ENCODE measurements around the gene MGA. TPM values are rescaled to one million over a fixed set of nuclear protein-coding genes. Genes with fewer than 3 reads are reported as not detected.

MGA gene
- total and polyA plus RNA-seq, 2 experiments from 2014 or later = 42.6 to 58.9 TPM

MicroRNA genes within 50 kb of the gene (microRNA counts, 767-probe panel; counts per million panel counts)
- microRNA hsa-miR-626 = not detected

Small RNA genes within 50 kb of the gene (microRNA-seq; reads per million reads assigned to microRNA genes)
- gene MIR626 = not detected

Small RNA genes within 50 kb of the gene (small RNA-seq; reads per million reads assigned to genes)
- not detected for gene MIR626 (ENCODE audit: low replicate concordance)

Other genes with a start within 250 kb of the MGA start
- 34.3 and 38.1 TPM in 2 replicates for gene RTF1, start 243.3 kb upstream of the MGA start, total RNA-seq (2014; rRNA removed; shearing (Covaris generic))
- 296 and 298 TPM in 2 replicates for gene RTF1, start 243.3 kb upstream of the MGA start, polyA plus RNA-seq (2016; fragmentation: Nextera tagmentation; extraction: Ambion mirVana)
- 1.5 and 2.1 TPM in 2 replicates for gene ITPKA, start 166.5 kb upstream of the MGA start, total RNA-seq (2014; rRNA removed; shearing (Covaris generic))
- 0.35 and 0.55 TPM in 2 replicates for gene ITPKA, start 166.5 kb upstream of the MGA start, polyA plus RNA-seq (2016; fragmentation: Nextera tagmentation; extraction: Ambion mirVana)
- gene LTK, start 146.6 kb upstream of the MGA start, total RNA-seq (2014; rRNA removed; shearing (Covaris generic)) = 0.14 TPM in 1 of 2 replicates, not detected in the other
- 0.40 TPM in 1 of 2 replicates, not detected in the other for gene LTK, start 146.6 kb upstream of the MGA start, polyA plus RNA-seq (2016; fragmentation: Nextera tagmentation; extraction: Ambion mirVana)
- gene RPAP1, start 116.1 kb upstream of the MGA start, total RNA-seq (2014; rRNA removed; shearing (Covaris generic)) = 47.1 and 69.0 TPM in 2 replicates
- 40.1 and 42.3 TPM in 2 replicates for gene RPAP1, start 116.1 kb upstream of the MGA start, polyA plus RNA-seq (2016; fragmentation: Nextera tagmentation; extraction: Ambion mirVana)
- gene TYRO3, start 101.2 kb upstream of the MGA start, total RNA-seq (2014; rRNA removed; shearing (Covaris generic)) = 56.4 and 61.0 TPM in 2 replicates
- 32.1 and 32.6 TPM in 2 replicates for gene TYRO3, start 101.2 kb upstream of the MGA start, polyA plus RNA-seq (2016; fragmentation: Nextera tagmentation; extraction: Ambion mirVana)
- 8.9 and 10.2 TPM in 2 replicates for gene MAPKBP1, start 114.1 kb downstream of the MGA start, total RNA-seq (2014; rRNA removed; shearing (Covaris generic))
- gene MAPKBP1, start 114.1 kb downstream of the MGA start, polyA plus RNA-seq (2016; fragmentation: Nextera tagmentation; extraction: Ambion mirVana) = 1.9 and 2.7 TPM in 2 replicates
- gene JMJD7, start 167.7 kb downstream of the MGA start, total RNA-seq (2014; rRNA removed; shearing (Covaris generic)) = 8.5 and 13.8 TPM in 2 replicates
- gene JMJD7, start 167.7 kb downstream of the MGA start, polyA plus RNA-seq (2016; fragmentation: Nextera tagmentation; extraction: Ambion mirVana) = 8.2 and 9.2 TPM in 2 replicates
- 3.4 and 4.4 TPM in 2 replicates for gene PLA2G4B, start 178.4 kb downstream of the MGA start, total RNA-seq (2014; rRNA removed; shearing (Covaris generic))
- 9.5 and 9.6 TPM in 2 replicates for gene PLA2G4B, start 178.4 kb downstream of the MGA start, polyA plus RNA-seq (2016; fragmentation: Nextera tagmentation; extraction: Ambion mirVana)
- 1.0 and 1.1 TPM in 2 replicates for gene SPTBN5, start 233.6 kb downstream of the MGA start, total RNA-seq (2014; rRNA removed; shearing (Covaris generic))
- 0.31 and 0.57 TPM in 2 replicates for gene SPTBN5, start 233.6 kb downstream of the MGA start, polyA plus RNA-seq (2016; fragmentation: Nextera tagmentation; extraction: Ambion mirVana)